Right lobe of liver (tissue), 4 donors: ENCODE data around the gene ITLN1.

ENCODE experiments used
- POLR2A ChIP-seq: fragments of 450-650 bp; IDR thresholded peaks from one replicate; pipeline ENCODE4 v1.6.1; 2017; ENCODE audit warnings: antibody characterized with exemption, mild to moderate bottlenecking
- TF ChIP-seq, protein P1 (sequence below), 4 donors: fragments of 200-600 bp in 3 of 4; fragments of 450-650 bp in 1 of 4; IDR thresholded peaks; one replicate each; pipeline versions ENCODE4 v1.5.1 to v1.8.0; 2016 to 2022; ENCODE audit warnings: antibody characterized with exemption in 4 of 4, mild to moderate bottlenecking in 2 of 4
- donor health status: DM: no; HTN: no; CAD: no.
- donor health status: DM: no; HTN: no; CAD: no.
- donor health status: DM: no; HTN: yes; CAD: no.

DNA sequence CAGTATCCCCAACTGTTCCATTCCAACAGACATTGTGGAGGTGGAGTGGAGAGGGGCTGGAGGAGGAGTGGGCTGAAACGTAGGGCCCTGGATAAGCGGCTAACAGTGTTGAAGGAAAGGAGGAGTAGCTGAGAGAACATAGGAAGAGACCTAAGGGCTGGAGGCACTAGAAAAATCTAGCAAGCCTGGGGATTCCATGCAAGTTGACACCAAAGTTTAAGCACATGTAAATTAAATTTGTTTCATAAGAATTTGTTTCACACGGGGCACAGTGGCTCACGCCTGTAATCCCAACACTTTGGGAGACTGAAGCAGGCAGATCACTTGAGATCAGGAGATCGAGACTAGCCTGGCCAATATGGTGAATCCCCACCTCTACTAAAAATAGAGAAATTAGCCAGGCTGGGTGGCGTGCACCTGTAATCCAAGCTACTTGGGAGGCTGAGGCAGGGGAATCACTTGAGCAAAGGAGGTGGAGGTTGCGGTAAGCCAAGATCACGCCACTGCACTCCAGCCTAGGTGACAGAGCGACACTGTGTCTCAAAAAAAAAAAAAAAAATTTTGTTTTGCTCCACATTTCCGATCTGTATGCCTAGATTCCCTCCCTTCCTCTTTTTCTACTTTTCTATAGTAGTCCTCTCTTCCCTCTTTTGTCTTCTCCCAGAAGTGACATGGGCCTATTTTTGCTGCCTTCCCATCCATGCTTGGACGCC lies 21.8 kb downstream of the ITLN1 start:
- TF ChIP-seq, protein P1, sequence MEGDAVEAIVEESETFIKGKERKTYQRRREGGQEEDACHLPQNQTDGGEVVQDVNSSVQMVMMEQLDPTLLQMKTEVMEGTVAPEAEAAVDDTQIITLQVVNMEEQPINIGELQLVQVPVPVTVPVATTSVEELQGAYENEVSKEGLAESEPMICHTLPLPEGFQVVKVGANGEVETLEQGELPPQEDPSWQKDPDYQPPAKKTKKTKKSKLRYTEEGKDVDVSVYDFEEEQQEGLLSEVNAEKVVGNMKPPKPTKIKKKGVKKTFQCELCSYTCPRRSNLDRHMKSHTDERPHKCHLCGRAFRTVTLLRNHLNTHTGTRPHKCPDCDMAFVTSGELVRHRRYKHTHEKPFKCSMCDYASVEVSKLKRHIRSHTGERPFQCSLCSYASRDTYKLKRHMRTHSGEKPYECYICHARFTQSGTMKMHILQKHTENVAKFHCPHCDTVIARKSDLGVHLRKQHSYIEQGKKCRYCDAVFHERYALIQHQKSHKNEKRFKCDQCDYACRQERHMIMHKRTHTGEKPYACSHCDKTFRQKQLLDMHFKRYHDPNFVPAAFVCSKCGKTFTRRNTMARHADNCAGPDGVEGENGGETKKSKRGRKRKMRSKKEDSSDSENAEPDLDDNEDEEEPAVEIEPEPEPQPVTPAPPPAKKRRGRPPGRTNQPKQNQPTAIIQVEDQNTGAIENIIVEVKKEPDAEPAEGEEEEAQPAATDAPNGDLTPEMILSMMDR (IDR thresholded peaks at IDR 0.05) = no peak
- TF ChIP-seq POLR2A = no peak
